Measurements from ENCODE around the gene EFCAB11.
A peak's percentile ranks its signal among the peaks of the same experiment; 100 is the strongest.

EFCAB11 gene

DNA sequence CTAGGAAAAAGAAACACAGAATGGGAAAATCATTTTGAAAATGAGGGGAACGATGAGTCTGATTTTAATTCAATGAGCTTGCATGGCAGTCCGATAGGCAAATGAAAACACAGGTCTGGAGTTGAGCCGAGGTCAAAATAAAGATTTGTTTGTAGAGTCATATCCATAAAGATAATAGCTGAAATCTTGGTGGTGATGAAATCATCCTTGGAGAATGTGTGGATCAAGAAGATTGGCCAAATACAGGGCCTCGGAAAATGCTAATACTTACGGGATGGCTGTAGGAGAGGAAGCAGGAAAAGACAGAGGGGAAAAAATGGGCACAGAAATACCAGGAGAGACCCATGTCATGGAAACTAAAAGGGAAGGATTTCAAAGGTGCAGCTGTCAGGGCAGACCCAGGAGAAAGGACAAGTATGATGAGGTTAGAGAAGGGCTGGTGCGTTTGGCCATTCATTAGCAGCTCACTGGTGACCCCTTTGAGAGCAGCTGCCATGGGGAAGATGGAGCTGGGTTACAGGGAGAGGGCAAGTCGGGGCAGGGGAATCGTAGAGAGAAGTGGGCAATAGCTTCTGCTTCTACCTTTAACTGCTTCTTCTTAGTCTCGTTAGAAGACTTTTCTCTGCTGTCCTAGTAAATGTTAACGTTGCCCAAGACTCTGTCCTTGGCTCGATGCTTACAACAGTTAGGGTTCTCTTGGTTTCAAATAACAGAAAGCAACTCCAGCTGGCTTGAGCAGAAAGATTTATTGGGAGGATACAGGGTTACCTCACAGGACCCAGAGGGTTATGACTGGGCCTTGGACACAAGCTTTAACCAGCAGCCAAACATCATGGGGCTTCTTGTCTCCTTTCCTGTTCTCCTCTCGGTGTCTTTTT, 161.8 kb downstream of the EFCAB11 start:
- FAIRE-seq (no peak), DNase-seq (ENCODE audit: extremely low spot score, insufficient read length, low read depth) (no peak)

DNA sequence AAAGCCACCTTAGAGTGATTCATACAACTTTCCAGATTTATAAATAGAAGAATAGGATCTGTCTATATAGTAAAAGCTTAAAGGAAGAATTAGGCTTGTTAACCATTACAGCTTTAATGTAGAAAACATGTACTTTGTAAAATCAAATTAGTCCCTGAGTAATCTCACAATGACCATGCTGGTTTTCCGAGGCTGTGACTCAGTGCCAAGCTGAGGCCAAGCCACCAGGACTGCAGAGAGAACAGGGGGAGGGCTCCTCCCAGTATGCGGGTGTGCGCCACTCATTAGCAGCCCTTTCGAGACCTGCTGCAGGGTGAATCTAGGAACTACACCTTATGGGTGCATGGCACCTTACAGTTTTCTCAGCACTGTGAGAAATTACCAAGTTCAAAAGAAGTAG, 167.0 kb downstream of the EFCAB11 start:
- no peak for DNase-seq (ENCODE audit: extremely low spot score, insufficient read length, low read depth)
- no peak for FAIRE-seq

DNA sequence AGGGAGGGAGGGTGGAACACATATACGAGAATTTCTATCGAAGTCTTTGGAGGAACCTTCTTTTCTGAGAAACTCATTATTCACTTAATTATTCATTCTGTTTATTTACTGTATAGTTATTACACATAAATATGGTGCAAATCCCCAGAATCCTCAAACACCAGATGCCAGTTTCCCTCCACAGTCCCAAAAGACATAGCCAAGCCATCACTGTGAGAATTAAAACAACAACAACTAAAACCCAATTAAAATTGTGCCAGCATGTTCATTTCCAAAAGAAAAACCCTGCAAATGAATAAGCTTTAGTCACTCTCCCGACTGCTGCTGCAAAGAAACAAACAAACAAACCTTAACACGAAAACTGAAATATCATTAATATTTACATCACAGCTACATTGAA, 173.5 kb downstream of the EFCAB11 start:
- FAIRE-seq, result no peak
- no peak for DNase-seq (ENCODE audit: extremely low spot score, insufficient read length, low read depth)

DNA sequence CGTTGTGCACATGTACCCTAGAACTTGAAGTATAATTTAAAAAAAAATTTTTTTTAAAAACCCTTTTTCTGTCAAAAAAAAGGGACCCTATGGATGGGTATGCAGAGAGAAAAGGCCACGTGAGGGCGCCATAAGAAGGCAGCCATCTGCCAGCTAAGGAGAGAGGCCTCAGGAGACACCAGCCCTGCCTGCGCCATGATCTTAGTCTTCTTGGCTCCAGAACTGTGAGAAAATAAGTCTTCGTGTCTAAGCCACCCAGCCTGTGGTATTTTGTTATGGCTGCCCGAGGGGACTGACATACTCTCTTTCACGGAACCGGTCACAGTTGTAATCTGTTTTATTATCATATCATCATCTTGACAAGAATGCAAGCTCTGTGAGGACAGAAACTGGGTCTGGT, 174.8 kb downstream of the EFCAB11 start:
- no peak for DNase-seq (ENCODE audit: extremely low spot score, insufficient read length, low read depth)
- no peak for FAIRE-seq

DNA sequence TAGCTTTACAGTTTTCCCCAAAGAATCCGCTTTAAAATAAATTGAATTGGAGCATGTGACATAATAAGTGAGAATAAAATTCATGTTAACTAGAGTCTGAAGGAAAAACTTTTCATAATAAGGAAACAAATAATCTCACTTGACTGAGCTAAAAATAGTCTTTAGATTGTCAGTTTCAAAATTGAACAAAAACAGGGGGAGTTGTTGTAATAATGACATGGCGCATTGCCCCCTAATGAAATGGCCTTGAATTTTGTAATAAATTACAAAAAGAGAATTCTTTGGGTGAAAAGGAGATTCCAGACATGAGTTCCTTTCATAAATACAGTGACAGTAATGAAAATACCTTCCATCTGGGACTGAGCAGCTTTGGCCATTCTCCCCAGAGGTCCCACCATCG, 178.6 kb downstream of the EFCAB11 start:
- DNase-seq (ENCODE audit: extremely low spot score, insufficient read length, low read depth) (no peak), FAIRE-seq (no peak)

DNA sequence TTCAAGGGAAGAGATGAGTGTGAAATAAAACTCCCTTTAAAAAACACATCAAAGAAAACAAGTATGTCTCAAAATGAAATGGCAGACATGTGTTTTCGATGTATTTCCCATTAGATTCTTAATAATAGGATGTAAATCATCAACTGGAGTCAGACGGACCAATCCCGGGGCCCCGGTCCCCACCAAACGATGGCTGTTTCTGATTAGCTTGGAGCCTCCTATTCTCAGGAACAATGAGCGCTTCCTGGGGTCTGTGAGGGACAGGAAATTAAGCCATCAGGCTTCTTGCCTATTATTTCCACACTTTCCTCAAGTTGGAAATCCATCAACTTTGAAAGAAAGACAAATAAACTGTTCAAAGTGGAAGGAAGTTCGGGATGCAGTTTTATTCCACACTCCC, 179.4 kb downstream of the EFCAB11 start:
- FAIRE-seq, result no peak
- DNase-seq (ENCODE audit: extremely low spot score, insufficient read length, low read depth), result no peak

DNA sequence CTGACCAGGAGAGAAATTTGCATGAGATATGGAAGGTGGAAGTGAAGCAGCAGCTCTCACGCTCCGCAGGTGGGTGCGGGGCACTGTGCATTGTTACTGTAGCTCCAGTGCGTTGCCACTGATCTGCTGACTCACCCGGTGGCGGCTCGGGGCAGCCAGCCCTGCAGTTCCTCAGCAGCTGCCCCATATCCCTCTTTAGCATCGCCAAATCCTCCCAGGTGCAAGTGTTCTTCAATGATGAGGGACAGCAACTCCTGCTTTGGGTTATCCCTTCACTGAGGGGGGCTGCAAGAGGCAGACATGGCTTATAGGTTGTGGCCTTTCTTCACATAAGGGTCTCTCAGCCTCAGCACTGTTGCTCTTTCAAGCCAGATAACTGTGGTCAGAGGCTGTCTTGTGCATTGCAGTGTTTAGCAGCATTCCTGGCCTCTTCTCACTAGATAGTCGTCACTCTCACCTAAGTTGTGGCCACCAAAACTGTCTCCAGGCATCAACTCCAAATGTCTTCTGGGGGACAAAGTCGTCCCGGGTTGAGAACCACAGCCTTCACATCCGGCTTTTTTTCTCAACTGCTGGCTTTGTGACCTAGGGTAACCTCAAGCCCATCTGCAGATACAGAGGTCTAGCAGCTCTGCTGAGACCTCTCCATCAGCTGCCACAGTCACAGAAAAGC, 180.8 kb downstream of the EFCAB11 start:
- FAIRE-seq (peak; percentile 82), DNase-seq (ENCODE audit: extremely low spot score, insufficient read length, low read depth) (peak; percentile 29)

DNA sequence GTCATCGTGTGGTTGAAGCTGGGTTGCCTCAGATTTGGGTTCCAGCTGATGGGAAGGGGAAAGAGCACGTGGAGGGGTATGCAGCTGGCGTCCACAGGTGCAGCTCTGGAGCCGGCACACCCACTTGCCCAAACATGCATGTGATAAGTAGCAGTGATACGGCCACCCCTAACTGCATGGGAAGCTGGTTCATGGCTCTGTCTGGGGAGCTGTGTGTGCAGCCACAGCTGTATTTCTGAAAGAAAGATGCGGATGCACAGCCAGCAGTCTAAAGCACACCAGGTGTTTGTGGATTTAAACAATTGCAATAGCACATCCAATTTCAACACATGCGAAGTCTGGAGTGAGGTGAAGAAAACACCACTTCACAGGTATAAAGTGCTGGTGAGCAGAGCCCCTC, 181.4 kb downstream of the EFCAB11 start:
- no peak for DNase-seq (ENCODE audit: extremely low spot score, insufficient read length, low read depth)

DNA sequence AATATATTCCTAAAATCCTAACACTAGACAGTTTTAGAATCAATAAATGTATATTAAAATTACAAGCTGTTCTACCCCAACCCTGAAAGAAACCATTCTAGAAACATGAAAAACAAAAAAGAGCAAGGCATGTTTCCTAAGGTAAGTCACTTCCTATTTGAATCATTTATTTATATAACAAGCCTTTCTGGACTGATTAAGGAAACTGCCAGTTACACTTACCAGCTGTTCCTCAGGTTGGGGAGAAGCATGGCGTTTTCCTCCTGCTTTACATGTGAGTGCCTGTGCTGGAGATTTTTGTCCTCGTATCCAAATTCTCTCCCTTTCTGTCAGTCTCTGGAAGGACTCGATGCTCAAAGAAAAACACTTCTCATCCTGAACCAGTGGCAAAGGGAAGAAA, 183.3 kb downstream of the EFCAB11 start:
- DNase-seq (ENCODE audit: extremely low spot score, insufficient read length, low read depth), result no peak
- FAIRE-seq, result no peak

More for the DNA sequence above, 181.4 kb downstream of the EFCAB11 start:
- FAIRE-seq, result no peak

DNA sequence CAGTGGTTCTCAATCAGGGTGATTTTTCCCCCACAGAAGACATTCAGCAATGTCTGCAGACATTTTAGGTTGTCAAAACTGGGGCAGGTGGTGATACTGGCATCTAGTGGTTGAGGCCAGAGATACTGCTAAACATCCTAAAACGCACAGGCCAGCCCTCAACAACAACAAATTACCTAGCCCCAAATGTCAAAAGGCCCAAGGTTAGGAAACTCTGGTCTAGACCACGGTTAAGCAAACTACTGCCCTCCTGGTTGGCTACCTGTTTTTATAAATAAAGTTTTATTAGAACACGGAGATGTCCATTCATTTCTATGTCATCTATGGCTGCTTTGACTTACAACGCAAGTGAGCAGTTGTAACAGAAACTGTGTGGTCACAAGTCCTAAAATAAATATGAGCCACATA, 186.7 kb downstream of the EFCAB11 start:
- DNase-seq (ENCODE audit: extremely low spot score, insufficient read length, low read depth) (no peak), FAIRE-seq (peak; percentile 91)

DNA sequence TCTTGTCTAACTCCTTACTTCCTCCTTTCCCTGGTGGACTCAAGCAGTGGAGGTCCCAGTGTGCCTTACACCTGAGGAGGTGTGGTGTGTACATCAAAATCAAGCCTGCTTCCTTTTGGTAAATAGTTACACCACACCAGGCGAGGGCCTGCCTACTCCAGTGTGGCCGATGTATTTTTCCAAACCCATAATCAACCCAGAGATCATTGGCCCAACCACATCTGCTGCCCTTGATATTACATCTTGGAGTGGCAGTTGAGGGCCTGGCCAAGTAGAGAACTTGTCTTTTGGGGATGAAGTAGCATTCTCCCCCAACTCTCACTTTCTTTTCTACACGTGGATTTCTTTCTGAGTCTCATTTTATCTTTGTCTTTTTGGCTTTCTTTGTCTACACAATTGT, 187.4 kb downstream of the EFCAB11 start:
- no peak for DNase-seq (ENCODE audit: extremely low spot score, insufficient read length, low read depth)
- no peak for FAIRE-seq

DNA sequence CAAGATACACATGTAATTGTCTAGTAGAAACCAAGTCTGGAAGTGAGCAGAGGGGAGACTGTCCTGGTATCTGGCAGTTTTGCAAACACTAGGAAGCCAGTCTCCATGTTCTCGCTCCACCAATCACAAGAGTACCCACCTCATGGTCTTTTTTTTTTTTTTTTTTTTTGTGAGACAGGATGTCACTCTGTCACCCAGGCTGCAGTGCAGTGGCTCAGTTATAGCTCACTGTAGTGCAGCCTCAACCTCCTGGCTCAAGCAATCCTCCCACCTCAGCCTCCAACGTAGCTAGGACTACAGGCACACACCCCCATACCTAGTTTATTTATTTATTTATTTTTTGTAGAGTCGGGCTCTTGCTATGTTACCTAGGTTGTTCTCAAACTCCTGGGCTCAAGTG, 189.2 kb downstream of the EFCAB11 start:
- DNase-seq (ENCODE audit: extremely low spot score, insufficient read length, low read depth) (no peak), FAIRE-seq (no peak)

DNA sequence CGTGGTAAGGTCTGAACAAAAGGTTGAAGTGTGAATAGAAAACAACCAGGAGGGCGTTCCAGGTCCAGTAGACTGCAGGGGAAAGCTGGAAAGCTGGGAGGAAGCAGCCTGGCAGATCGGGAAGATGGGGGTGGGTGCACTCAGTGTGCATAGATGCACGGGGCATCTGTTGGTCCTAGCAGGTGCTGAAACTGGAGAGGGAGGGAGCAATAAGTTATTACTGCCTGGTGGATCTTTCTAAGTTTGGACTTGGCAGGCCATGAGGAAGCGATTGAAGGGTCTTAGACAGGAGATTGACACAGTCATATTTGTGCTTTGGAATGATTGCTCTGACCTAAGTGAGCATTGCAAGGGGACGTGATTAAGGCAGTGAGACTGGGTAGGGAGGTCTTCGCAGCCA, 194.4 kb downstream of the EFCAB11 start:
- no peak for FAIRE-seq
- DNase-seq (ENCODE audit: extremely low spot score, insufficient read length, low read depth), result no peak

DNA sequence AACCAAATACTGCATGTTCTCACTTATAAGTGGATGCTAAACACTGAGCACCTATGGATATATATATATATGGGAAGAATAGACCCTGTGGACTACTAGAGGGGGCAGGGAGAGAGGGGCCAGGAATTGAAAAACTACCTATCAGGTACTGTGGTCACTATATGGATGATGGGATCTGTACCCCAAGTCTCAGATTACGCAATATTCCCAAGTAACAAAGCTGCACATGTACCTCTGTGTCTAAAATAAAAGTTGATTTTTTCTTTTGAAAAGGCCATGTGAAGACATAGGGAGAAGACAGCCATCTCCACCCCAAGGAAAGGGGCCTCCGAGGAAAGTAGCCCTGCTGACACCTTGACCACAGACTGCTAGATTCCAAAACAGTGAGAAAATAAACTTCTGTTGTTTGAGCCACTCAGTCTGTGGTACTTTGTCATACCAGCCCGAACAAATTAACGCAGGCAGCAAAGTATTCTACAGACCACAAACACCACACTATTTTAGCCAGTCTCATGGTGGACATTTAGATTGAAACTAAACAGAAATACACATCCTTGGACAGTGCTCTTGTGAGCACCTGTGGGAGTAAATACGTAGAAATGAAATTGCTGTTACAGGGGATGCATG, 197.1 kb downstream of the EFCAB11 start:
- no peak for FAIRE-seq
- no peak for DNase-seq (ENCODE audit: extremely low spot score, insufficient read length, low read depth)

DNA sequence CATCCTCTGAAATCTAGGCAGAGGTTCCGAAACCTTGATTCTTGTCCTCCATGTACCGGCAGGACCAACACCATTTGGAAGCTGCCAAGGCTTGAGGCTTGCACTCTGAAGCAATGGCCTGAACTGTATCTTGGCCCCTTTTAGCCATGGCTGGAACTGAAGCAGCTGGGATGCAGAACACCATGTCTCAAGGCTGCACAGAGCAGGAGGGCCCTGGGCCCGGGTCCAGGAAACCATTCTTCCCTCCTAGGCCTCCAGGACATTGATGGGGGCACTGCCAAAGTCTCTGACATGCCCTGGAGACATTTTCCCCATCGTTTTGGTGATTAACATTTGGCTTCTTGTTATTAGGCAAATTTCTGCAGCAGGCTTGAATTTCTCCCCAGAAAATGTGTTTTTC, 198.7 kb downstream of the EFCAB11 start:
- no peak for FAIRE-seq

DNA sequence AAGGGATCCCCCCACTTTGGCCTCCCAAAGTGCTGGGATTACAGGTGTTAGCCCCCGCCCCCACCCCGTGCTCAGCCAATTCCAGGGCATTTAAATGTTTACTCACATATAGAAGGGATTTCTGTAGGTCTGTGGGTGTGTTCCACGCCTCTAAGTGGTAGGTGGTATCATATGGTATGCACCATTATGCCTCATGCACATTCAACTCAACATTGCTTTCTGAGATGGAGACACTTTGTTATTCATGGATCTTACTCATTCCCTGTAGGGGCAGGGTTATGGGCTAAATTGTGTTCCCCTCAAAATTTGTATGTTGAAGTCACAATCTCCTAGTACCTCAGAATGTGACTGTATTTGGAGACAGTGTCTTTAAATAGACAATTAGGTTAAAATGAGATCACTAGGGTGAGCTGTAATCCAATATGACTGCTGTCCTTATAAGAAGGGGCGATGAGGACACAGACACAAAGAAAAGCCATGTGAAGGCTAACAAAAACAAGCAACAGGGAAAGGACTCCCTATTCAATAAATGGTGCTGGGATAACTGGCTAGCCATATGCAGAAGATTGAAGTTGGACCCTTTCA, 200.6 kb downstream of the EFCAB11 start:
- FAIRE-seq (no peak), DNase-seq (ENCODE audit: extremely low spot score, insufficient read length, low read depth) (no peak)

More for the DNA sequence above, 198.7 kb downstream of the EFCAB11 start:
- DNase-seq (ENCODE audit: extremely low spot score, insufficient read length, low read depth), result no peak

DNA sequence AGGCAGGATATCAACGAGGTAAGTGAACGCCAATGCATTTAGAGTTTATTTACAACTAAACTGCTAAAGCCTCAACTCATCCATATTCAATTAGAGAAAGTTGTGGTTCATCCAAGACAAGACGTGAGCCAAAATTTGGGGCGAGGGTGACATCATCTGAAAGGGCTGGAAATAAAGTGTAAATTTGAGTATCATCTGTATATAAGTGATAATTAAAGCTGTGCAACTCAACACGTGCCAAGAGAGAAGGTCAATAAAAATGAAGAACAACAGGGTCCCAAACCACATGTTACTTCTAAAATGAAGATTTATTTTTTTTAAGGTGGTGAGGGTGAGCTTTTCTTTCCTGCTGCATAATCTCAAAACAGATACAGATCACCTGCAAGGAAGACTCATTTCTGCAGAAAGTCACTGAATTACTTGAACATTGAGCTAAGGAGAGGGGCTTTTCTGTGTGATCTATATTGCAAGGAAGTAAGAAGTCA, 203.6 kb downstream of the EFCAB11 start:
- DNase-seq (ENCODE audit: extremely low spot score, insufficient read length, low read depth) (no peak), FAIRE-seq (no peak)

DNA sequence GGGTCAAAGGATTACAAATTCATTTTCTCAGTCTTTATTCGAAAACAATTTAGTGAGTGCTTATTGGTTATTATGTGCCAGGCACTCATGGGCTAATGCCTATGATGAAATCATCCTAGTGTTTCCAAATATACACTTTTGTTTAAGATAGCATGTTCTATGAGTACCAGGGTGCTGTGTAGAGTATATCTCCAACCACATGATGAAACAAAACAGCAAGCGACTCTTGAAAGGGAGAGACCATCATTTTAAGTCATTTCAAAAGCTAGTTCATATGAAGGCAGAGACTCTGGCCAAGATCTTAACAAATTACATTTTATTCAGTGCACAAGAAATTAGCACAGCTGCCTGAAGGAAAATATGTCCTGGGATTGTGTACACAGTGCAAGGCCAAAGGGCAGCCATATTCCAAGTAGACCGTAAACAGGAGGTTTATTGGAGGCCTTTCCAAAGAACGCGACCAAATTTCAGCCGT, 204.2 kb downstream of the EFCAB11 start:
- no peak for FAIRE-seq
- DNase-seq (ENCODE audit: extremely low spot score, insufficient read length, low read depth), result no peak

DNA sequence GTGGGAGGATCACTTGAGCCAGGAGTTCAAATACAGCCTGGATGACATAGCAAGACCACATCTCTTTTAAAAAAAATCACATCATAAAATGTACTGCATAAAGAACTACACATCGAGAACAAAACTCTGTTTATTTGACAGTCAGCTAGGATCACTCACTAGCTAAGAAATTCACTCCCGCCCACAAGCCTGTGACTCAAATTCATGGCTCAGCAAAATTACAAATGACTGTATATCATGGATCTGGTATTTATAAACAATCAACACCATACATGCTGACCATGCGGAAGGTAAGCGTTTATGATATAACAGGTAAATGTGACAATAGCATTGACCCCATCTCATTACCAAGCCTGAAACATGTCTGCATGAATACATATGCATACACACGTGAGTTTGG, 206.5 kb downstream of the EFCAB11 start:
- FAIRE-seq (no peak), DNase-seq (ENCODE audit: extremely low spot score, insufficient read length, low read depth) (no peak)

DNA sequence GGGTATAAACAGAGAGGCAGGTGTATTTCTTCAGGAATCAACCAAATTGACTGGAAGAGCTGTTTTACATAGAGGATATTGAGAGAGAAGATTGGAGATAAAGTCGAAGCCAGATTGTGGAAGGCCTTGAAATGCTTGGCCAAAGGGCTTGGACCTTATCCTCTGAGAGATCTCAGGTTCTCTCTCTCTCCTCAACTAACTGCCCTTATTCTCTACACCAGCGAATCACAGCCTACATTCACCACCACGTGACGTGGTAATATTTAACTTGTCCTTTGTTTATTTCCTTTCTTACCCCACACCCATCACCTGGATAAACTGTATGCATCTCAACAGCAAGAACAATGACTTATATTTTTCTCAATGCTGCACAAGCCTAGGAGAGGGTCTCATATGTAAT, 207.4 kb downstream of the EFCAB11 start:
- no peak for DNase-seq (ENCODE audit: extremely low spot score, insufficient read length, low read depth)
- no peak for FAIRE-seq

Measured in GM18507 (cell line).